K562 (cell line): Measurements from ENCODE around the gene ITGB2. TPM values are rescaled to one million over a fixed set of nuclear protein-coding genes. Genes with fewer than 3 reads are reported as not detected.

Experiments used
- ATAC-seq: fragments of 200-7000 bp; cut with Tn5 transposase; 3 replicates; pipeline ENCODE4 v1.9.1; 2020; ENCODE audit warnings: moderate library complexity
- BruUV-seq: library from RNA; stranded (reverse); fragments of 400-500 nt; replicated peaks from 2 replicates; lab custom pipeline; 2021; lab: Mats Ljungman, UMichigan
- CTCF ChIA-PET: fragments of 300-600 bp; formaldehyde crosslinking; extraction: SDS; loops from one replicate; lab custom pipeline; 2021; ENCODE audit warnings: low intra/inter-chr PET ratio; lab: Yijun Ruan, JAX
- POLR2A ChIA-PET: fragments of 300-600, 350-650 bp; sonication (Branson Sonifier 250); formaldehyde crosslinking; extraction: SDS; loops from one replicate; lab custom pipeline; 2021; ENCODE audit warnings: antibody characterized with exemption, inconsistent platforms; lab: Yijun Ruan, JAX
- DNase-seq, 4 experiments: peaks; one replicate each; pipeline versions ENCODE4 v3.0.0 to v3.0.0-alpha.2; 2011 to 2018; ENCODE audit warnings: low spot score in 3 of 4, mixed read lengths in 3 of 4; ENCODE audit errors: extremely low read depth in 1 of 4
- FAIRE-seq: peaks from 2 replicates; lab custom pipeline; 2011; peaks lifted over from hg19 to GRCh38; lab: Jason Lieb, UNC
- H2AFZ ChIP-seq: 2 replicates; pipeline ENCODE4 v1.6.0; 2011; ENCODE audit warnings: low read depth, low read length, control low read depth, inconsistent platforms
- H3K27ac ChIP-seq: fragments of 200-600 bp; 3 replicates; pipeline ENCODE4 v1.8.0; 2011; ENCODE audit warnings: low read depth, mild to moderate bottlenecking, control low read depth, inconsistent platforms, low read length, moderate library complexity, mixed read lengths; ENCODE audit errors: extremely low read depth
- H3K27me3 ChIP-seq, 2 experiments: fragments of 300-600 bp in 1 of 2; 2 replicates in 1 of 2; 3 replicates in 1 of 2; pipeline versions ENCODE4 v1.6.0 to v1.8.0; 2011; ENCODE audit warnings: inconsistent platforms in 2 of 2, low read length in 2 of 2, mild to moderate bottlenecking in 1 of 2, mixed read lengths in 1 of 2, moderate library complexity in 1 of 2; ENCODE audit not compliant: control insufficient read depth in 2 of 2, insufficient read depth in 2 of 2
- H3K36me3 ChIP-seq: fragments of 300-600 bp; 3 replicates; pipeline ENCODE4 v1.8.0; 2011; ENCODE audit warnings: mild to moderate bottlenecking, low read length, inconsistent platforms; ENCODE audit not compliant: control insufficient read depth, insufficient read depth
- H3K4me1 ChIP-seq, 2 experiments: fragments of 200-600 bp in 1 of 2; replicated peaks in 1 of 2; 2 replicates in 1 of 2; 3 replicates in 1 of 2; pipeline versions ENCODE4 v1.5.1 to v1.8.0; 2011; ENCODE audit warnings: inconsistent platforms in 2 of 2, low read length in 2 of 2, mild to moderate bottlenecking in 1 of 2, mixed read lengths in 1 of 2, moderate library complexity in 1 of 2; ENCODE audit not compliant: control insufficient read depth in 2 of 2, insufficient read depth in 2 of 2
- H3K4me2 ChIP-seq: 2 replicates; pipeline ENCODE4 v1.6.1; 2011; ENCODE audit warnings: low read length, control low read depth, inconsistent platforms, mixed read lengths; ENCODE audit not compliant: insufficient read depth
- H3K4me3 ChIP-seq: fragments of 200-600 bp; sonication (generic), shearing (Covaris generic); 2 replicates; pipeline ENCODE4 v1.5.1; 2016; ENCODE audit warnings: control low read depth, inconsistent platforms
- H3K79me2 ChIP-seq: fragments of 200-600 bp; 3 replicates; pipeline ENCODE4 v1.8.0; 2011; ENCODE audit warnings: low read length, inconsistent platforms; ENCODE audit not compliant: control insufficient read depth, insufficient read depth
- H3K9ac ChIP-seq, 2 experiments: 2 replicates each; pipeline versions ENCODE4 v1.6.0 to v1.6.1; 2011; ENCODE audit warnings: low read depth in 2 of 2, low read length in 2 of 2, control low read depth in 1 of 2, inconsistent platforms in 1 of 2, mild to moderate bottlenecking in 1 of 2, mixed read lengths in 1 of 2; ENCODE audit not compliant: insufficient read depth in 1 of 2
- H3K9me1 ChIP-seq: one replicate; pipeline ENCODE4 v1.6.0; 2011; ENCODE audit warnings: inconsistent platforms, mild to moderate bottlenecking, low read length, moderate library complexity; ENCODE audit not compliant: control insufficient read depth, insufficient read depth
- H3K9me3 ChIP-seq: replicated peaks from 2 replicates; pipeline ENCODE4 v1.5.1; 2011; ENCODE audit warnings: low read depth, low read length, inconsistent platforms; ENCODE audit not compliant: control insufficient read depth, insufficient read depth
- H4K20me1 ChIP-seq: replicated peaks from 2 replicates; pipeline ENCODE4 v1.6.1; 2011; ENCODE audit warnings: low read length, inconsistent platforms, mixed read lengths; ENCODE audit not compliant: control insufficient read depth, insufficient read depth
- PKNOX1 ChIP-seq: fragments of 450-650 bp; IDR thresholded peaks from 2 replicates; pipeline ENCODE4 v1.6.1; 2016
- SIX5 ChIP-seq, 2 experiments: IDR thresholded peaks; 2 replicates each; pipeline ENCODE4 v1.6.1; 2011; ENCODE audit warnings: low read length in 2 of 2, borderline replicate concordance in 1 of 2, low read depth in 1 of 2, mild to moderate bottlenecking in 1 of 2, moderate library complexity in 1 of 2; ENCODE audit not compliant: insufficient read depth in 1 of 2
- ZNF407 ChIP-seq: fragments of 450-650 bp; IDR thresholded peaks from 2 replicates; pipeline ENCODE4 v1.6.1; 2016; ENCODE audit warnings: low read depth
- WGBS: fragments of 100-300 bp; shearing (Covaris generic); methylation state at CpG from one replicate; pipeline ENCODE4 v1.1.6; 2016; ENCODE audit warnings: low coverage, mixed read lengths; ENCODE audit not compliant: insufficient coverage; ENCODE audit errors: missing lambda C conversion rate; 5-methylcytosine and 5-hydroxymethylcytosine counted together
- in situ Hi-C: fragments of 300-500 bp; cut with MboI; formaldehyde crosslinking; loops from 4 replicates; pipeline ENCODE4 v1.15.0; 2018; ENCODE audit warnings: inconsistent platforms, mixed read lengths
- intact Hi-C: fragments of 100-400 bp; cut with micrococcal nuclease; formaldehyde crosslinking; loops from 2 replicates; pipeline ENCODE4 v1.14.2; 2022
- polyA plus RNA-seq, 8 experiments: library from polyadenylated mRNA; depleted of rRNA in 4 of 8; stranded (reverse) in 5 of 8; unstranded in 3 of 8; fragments of >200 nt; fragmentation: Nextera tagmentation in 2 of 8; fragmentation: Illumina TruSeq in 1 of 8; extraction: Ambion mirVana in 2 of 8; extraction: Trizol in 1 of 8; gene quantifications; 2 replicates each; pipeline versions ENCODE4 v1.2.1 to v1.2.3, GENCODE V29; 2011 to 2014; ENCODE audit warnings: inconsistent platforms in 1 of 8, missing spikeins in 1 of 8
- total RNA-seq, 7 experiments: library from RNA; depleted of rRNA in 6 of 7; stranded (reverse); fragments of >200 nt in 6 of 7; fragmentation: Illumina TruSeq in 2 of 7; extraction: Trizol in 2 of 7; gene quantifications; 2 replicates each; pipeline versions ENCODE4 v1.2.1 to v1.2.3, GENCODE V29; 2011 to 2021; ENCODE audit warnings: low replicate concordance in 1 of 7
- TF ChIP-seq, protein P1 (sequence below), 2 experiments: IDR thresholded peaks; 2 replicates each; pipeline ENCODE4 v1.6.1; 2012; ENCODE audit warnings: improper control_type of control experiment in 2 of 2, low read depth in 2 of 2, low read length in 2 of 2, borderline replicate concordance in 1 of 2

The ITGB2 gene
- total and polyA plus RNA-seq, 9 of the 15 experiments (the other 6 are each of a cell fraction or from before 2014, with no cell fraction given), result 0.07 to 1.3 (median 0.51) TPM; not detected in 2

DNA sequence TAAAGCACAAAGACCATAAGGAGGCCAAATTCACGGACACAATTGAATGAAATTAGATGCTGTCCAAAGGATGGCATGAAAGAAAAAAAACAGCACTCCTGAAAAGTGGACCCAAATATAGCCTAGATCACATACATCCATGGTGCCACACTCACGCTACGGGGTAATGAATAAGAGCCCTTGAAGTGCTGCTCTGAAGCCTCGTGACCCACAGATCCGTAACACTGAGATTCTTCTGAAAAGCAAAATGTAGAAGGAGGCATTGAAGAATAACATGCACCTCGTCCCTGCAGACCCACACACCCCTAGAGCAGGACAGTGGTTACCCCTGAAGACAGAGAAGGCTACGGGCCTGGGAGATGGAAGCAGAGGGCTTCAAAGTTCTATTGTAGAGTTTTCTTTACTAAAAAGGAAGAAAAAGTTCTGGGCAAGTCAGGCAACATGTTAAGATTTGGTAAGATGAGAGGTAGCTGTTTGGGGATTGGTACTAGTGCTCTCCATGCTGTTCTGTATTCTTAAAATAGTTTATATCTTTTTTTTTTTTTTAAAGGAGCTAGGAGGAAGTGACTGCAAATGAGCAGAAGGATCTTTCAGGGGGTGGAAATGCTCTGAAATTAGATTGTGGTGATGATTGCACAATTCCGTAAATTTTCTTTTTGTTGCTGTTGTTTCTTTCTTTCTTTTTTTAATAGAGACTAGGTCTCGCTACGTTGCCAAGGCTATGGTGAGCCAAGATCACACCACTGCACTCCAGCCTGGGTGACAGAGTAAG lies 4.1 kb upstream of the ITGB2 start (continued):
- TF ChIP-seq, protein P1, sequence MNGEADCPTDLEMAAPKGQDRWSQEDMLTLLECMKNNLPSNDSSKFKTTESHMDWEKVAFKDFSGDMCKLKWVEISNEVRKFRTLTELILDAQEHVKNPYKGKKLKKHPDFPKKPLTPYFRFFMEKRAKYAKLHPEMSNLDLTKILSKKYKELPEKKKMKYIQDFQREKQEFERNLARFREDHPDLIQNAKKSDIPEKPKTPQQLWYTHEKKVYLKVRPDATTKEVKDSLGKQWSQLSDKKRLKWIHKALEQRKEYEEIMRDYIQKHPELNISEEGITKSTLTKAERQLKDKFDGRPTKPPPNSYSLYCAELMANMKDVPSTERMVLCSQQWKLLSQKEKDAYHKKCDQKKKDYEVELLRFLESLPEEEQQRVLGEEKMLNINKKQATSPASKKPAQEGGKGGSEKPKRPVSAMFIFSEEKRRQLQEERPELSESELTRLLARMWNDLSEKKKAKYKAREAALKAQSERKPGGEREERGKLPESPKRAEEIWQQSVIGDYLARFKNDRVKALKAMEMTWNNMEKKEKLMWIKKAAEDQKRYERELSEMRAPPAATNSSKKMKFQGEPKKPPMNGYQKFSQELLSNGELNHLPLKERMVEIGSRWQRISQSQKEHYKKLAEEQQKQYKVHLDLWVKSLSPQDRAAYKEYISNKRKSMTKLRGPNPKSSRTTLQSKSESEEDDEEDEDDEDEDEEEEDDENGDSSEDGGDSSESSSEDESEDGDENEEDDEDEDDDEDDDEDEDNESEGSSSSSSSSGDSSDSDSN (IDR thresholded peaks at IDR 0.05; ENCODE audit: borderline replicate concordance in 1 of 2, low read depth in 2 of 2, low read length in 2 of 2), result no peak

DNA sequence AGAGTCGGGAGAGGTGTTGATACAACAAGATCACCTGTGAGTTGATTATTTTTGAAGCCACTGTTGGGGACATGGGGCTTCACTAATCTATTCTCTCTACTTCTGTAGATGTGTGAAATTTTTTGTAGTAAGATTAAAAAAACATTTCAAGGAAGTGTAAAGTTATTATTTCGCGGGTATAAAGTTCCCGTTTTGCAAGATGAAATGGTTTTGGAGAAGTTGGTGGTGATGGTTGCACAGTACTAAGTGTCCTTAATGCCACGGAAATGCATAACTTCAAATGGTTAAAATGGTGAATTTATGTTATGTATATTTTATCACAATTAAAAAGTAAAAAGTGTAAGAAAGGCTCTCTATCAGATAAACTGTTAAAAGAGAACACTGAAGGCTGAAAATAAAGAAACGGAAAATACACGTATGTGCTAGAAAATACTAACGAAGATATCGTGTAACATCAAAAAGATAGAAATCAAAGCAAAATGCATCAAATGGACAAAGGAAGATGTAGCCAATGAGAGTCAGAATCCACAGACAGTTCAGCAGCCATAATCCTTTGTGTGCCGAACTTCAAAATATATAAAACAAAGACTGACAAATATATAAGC lies 2.9 kb upstream of the ITGB2 start:
- Histone ChIP-seq H3K4me1 (peaks cover 8 to 37% of the 10 kb centered on the region in 2 experiments; a peak in 4 of 5 replicates), H3K4me3 (no peak overlapping the region), H3K4me2 (no peak overlapping the region), H3K27ac (no peak overlapping the region), H2AFZ (no peak overlapping the region), H3K9me1 (peaks cover 3% of the 10 kb centered on the region), H3K27me3 (peaks cover 44 to 60% of the 10 kb centered on the region in 2 experiments), H3K36me3 (no peaks in the 10 kb centered on the region), H4K20me1 (0 out of 2 replicates have a peak, but pooled peaks cover 3% of the 10 kb centered on the region), H3K9me3 (no peaks in the 10 kb centered on the region), H3K9ac (no peak overlapping the region), H3K79me2 (no peaks in the 10 kb centered on the region)
- no peak for ATAC-seq
- no peak for DNase-seq
- ChIA-PET CTCF (no interaction called here), POLR2A (no interaction called here)
- in situ Hi-C loops, result no loop called here
- no TSS peak for BruUV-seq
- no peak for FAIRE-seq
- intact Hi-C loops, result loop anchor here (10.0 kb wide), 1 partner anchor 409 kb away; no protein-coding TSS in a partner anchor
- WGBS, result 26% methylated on average over 10 of the region's 10 CpGs
- TF ChIP-seq PKNOX1 (no peak), ZNF407 (no peak), SIX5 (IDR thresholded peaks at IDR 0.05; ENCODE audit: borderline replicate concordance in 1 of 2, insufficient read depth in 1 of 2, low read depth in 1 of 2, low read length in 2 of 2) (no peak)
